Measurements from ENCODE around the gene THSD7B.
A peak's percentile ranks its signal among the peaks of the same experiment; 100 is the strongest.

THSD7B gene

GRCh38 chr2:136917411-136917881 is 152.1 kb downstream of the THSD7B start:
- Mint-ChIP-seq H3K4me3 (no peak overlapping the region), H3K9me3 (peaks cover 7% of the 10 kb centered on the region), H3K27me3 (ENCODE audit: low read depth, poor library complexity) (peaks cover 9% of the 10 kb centered on the region), H3K36me3 (ENCODE audit: low read depth) (no peaks in the 10 kb centered on the region), H3K27ac (no peak overlapping the region), H3K4me1 (peaks cover 8% of the 10 kb centered on the region)
- no peak for TF ChIP-seq CTCF (IDR thresholded peaks at IDR 0.05)
- DNase-seq = no peak

GRCh38 chr2:136919682-136920081 is 154.3 kb downstream of the THSD7B start:
- Mint-ChIP-seq H3K36me3 (ENCODE audit: low read depth) (no peaks in the 10 kb centered on the region), H3K4me1 (peaks cover 8% of the 10 kb centered on the region), H3K9me3 (peaks cover 5% of the 10 kb centered on the region)

GRCh38 chr2:136920652-136921333 is 155.4 kb downstream of the THSD7B start:
- Mint-ChIP-seq H3K9me3 (peaks cover 14% of the 10 kb centered on the region), H3K4me3 (no peak overlapping the region), H3K27me3 (ENCODE audit: low read depth, poor library complexity) (peaks cover 14% of the 10 kb centered on the region), H3K27ac (no peak overlapping the region), H3K36me3 (ENCODE audit: low read depth) (no peaks in the 10 kb centered on the region), H3K4me1 (peaks cover 8% of the 10 kb centered on the region)
- TF ChIP-seq CTCF (IDR thresholded peaks at IDR 0.05) = no peak
- DNase-seq = no peak

More at GRCh38 chr2:136919682-136920081, 154.3 kb downstream of the THSD7B start:
- DNase-seq = no peak
- Mint-ChIP-seq H3K4me3 (no peak overlapping the region), H3K27me3 (ENCODE audit: low read depth, poor library complexity) (peaks cover 9% of the 10 kb centered on the region), H3K27ac (no peak overlapping the region)
- TF ChIP-seq CTCF (IDR thresholded peaks at IDR 0.05) = no peak

- H3K27ac Mint-ChIP-seq = no peak overlapping the region
- TF ChIP-seq CTCF (IDR thresholded peaks at IDR 0.05) = no peak
- no peak for DNase-seq
- H3K4me3 Mint-ChIP-seq = no peak overlapping the region
- no peaks in the 10 kb centered on the region for H3K4me1 Mint-ChIP-seq
- peaks cover 14% of the 10 kb centered on the region for H3K9me3 Mint-ChIP-seq
- H3K27me3 Mint-ChIP-seq (ENCODE audit: low read depth, poor library complexity) = peaks cover 14% of the 10 kb centered on the region
- H3K36me3 Mint-ChIP-seq (ENCODE audit: low read depth) = no peaks in the 10 kb centered on the region
These were observed 161.8 kb downstream of the THSD7B start for GRCh38 chr2:136927156-136927555.

- Mint-ChIP-seq H3K36me3 (ENCODE audit: low read depth) (no peaks in the 10 kb centered on the region), H3K9me3 (peaks cover 10% of the 10 kb centered on the region), H3K27ac (no peak overlapping the region), H3K4me1 (no peaks in the 10 kb centered on the region), H3K4me3 (no peak overlapping the region), H3K27me3 (ENCODE audit: low read depth, poor library complexity) (peaks cover 19% of the 10 kb centered on the region)
- no peak for TF ChIP-seq CTCF (IDR thresholded peaks at IDR 0.05)
- no peak for DNase-seq
These were observed 164.2 kb downstream of the THSD7B start for GRCh38 chr2:136929531-136929930.

GRCh38 chr2:136932700-136933099 is 167.4 kb downstream of the THSD7B start:
- Mint-ChIP-seq H3K9me3 (no peaks in the 10 kb centered on the region), H3K27ac (no peak overlapping the region), H3K4me1 (no peaks in the 10 kb centered on the region), H3K4me3 (no peak overlapping the region), H3K36me3 (ENCODE audit: low read depth) (no peaks in the 10 kb centered on the region), H3K27me3 (ENCODE audit: low read depth, poor library complexity) (peaks cover 11% of the 10 kb centered on the region)
- TF ChIP-seq CTCF (IDR thresholded peaks at IDR 0.05) = peak; percentile 63
- peak; percentile 33 for DNase-seq

All from nephron progenitor cell (in vitro differentiated cells).